Measurements from ENCODE around the gene EDIL3. TPM values are rescaled to one million over a fixed set of nuclear protein-coding genes. Genes with fewer than 3 reads are reported as not detected.
"Not testable (repeated sequence)": the region's sequence is repeated elsewhere in the genome, so short reads cannot be mapped to it uniquely, and the experiment has no call there.

EDIL3 gene
- total and polyA plus RNA-seq, 4 donors, result 8.3 to 66.0 (median 11.0) TPM

DNA sequence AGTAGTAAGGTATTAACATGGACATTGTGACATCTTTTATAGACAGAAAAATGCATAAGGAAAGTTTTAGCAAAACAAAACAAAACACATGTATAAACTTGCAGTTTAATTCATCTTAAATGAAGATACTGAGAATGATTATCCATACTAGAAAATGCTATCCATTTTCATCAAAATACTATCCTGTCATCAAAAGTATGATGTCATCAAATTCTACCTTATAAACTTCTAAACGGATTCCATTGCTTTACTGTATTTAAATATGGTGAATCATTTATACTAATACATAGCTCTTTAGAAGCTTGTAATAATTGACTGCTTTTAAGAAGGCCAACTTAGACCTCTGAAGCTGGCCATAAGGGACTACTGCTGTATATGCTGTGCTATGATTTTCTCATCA is 221.0 kb downstream of the EDIL3 start:
- H3K4me1 ChIP-seq (ENCODE audit: control insufficient read depth in 5 of 5, insufficient read depth in 5 of 5, low read length in 5 of 5), result no peaks in the 10 kb centered on the region
- H3K9me3 ChIP-seq (ENCODE audit: control insufficient read depth in 4 of 4, insufficient read depth in 3 of 4, low read length in 3 of 4), result no peaks in the 10 kb centered on the region
- H3K27ac ChIP-seq (ENCODE audit: low read depth in 1 of 2, low read length in 1 of 2), result no peak overlapping the region
- DNase-seq (no peak), ATAC-seq (ENCODE audit: insufficient read depth, low FRiP score) (no peak)
- H3K27me3 ChIP-seq (ENCODE audit: control insufficient read depth in 3 of 3, insufficient read depth in 3 of 3, low read length in 2 of 3), result no peaks in the 10 kb centered on the region
- 90 to 93% methylated on average over 1 of the region's 1 CpG for WGBS, 2 donors
- no peak overlapping the region for H3K4me3 ChIP-seq
- H3K36me3 ChIP-seq (ENCODE audit: control insufficient read depth in 4 of 4, insufficient read depth in 4 of 4, low read length in 4 of 4), result no peaks in the 10 kb centered on the region
- TF ChIP-seq, protein P1, sequence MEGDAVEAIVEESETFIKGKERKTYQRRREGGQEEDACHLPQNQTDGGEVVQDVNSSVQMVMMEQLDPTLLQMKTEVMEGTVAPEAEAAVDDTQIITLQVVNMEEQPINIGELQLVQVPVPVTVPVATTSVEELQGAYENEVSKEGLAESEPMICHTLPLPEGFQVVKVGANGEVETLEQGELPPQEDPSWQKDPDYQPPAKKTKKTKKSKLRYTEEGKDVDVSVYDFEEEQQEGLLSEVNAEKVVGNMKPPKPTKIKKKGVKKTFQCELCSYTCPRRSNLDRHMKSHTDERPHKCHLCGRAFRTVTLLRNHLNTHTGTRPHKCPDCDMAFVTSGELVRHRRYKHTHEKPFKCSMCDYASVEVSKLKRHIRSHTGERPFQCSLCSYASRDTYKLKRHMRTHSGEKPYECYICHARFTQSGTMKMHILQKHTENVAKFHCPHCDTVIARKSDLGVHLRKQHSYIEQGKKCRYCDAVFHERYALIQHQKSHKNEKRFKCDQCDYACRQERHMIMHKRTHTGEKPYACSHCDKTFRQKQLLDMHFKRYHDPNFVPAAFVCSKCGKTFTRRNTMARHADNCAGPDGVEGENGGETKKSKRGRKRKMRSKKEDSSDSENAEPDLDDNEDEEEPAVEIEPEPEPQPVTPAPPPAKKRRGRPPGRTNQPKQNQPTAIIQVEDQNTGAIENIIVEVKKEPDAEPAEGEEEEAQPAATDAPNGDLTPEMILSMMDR (IDR thresholded peaks at IDR 0.05; ENCODE audit: control extremely low read depth, extremely low read depth), result no peak
- H3K9ac ChIP-seq (ENCODE audit: insufficient read depth in 1 of 2, low read length in 2 of 2), result no peak overlapping the region

DNA sequence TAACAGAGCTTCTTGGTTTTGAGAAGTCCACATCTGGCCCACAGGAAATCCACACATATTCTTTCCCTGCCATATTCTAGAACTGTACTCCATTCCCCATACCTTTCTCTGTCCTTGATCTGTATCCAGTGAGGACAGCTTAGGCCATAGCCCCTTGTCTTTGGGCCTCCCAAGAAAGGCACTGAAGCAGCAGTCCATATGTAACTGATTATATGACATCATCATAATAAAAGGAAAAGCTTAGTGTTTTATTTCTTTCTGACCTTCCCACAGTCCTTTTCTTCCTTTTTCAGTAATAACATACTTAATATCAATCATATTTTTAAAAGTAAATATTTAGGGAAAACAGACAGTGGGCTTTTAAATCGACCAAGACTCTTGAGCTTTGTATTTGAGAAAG is 222.0 kb downstream of the EDIL3 start:
- H3K4me3 ChIP-seq, result no peak overlapping the region
- H3K27ac ChIP-seq (ENCODE audit: low read depth in 1 of 2, low read length in 1 of 2), result no peak overlapping the region
- no peak overlapping the region for H3K9ac ChIP-seq (ENCODE audit: insufficient read depth in 1 of 2, low read length in 2 of 2)
- TF ChIP-seq, protein P1 (IDR thresholded peaks at IDR 0.05; ENCODE audit: control extremely low read depth, extremely low read depth), result no peak
- 51 to 70% methylated on average over 1 of the region's 1 CpG for WGBS, 2 donors
- DNase-seq (no peak), ATAC-seq (ENCODE audit: insufficient read depth, low FRiP score) (no peak)
- H3K27me3 ChIP-seq (ENCODE audit: control insufficient read depth in 3 of 3, insufficient read depth in 3 of 3, low read length in 2 of 3), result no peaks in the 10 kb centered on the region
- no peaks in the 10 kb centered on the region for H3K9me3 ChIP-seq (ENCODE audit: control insufficient read depth in 4 of 4, insufficient read depth in 3 of 4, low read length in 3 of 4)
- H3K4me1 ChIP-seq (ENCODE audit: control insufficient read depth in 5 of 5, insufficient read depth in 5 of 5, low read length in 5 of 5), result no peaks in the 10 kb centered on the region
- no peaks in the 10 kb centered on the region for H3K36me3 ChIP-seq (ENCODE audit: control insufficient read depth in 4 of 4, insufficient read depth in 4 of 4, low read length in 4 of 4)

DNA sequence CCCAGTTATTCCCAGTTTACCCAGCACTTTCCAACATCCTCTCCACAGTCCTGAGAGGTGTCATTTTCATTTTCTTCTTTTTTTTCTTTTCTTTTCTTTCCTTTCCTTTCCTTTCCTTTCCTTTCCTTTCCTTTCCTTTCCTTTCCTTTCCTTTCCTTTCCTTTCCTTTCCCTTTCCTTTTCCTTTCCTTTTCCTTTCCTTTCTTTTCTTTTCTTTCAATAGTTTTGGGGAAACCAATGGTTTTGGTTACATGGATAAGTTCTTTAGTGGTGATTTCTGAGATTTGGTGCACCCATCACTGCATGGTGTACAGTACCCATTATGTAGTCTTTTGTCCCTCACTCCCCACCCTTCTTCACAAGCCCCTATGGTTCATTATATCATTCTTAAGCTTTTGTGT is 224.0 kb downstream of the EDIL3 start:
- not testable (repeated sequence) for H3K27ac ChIP-seq (ENCODE audit: low read depth in 1 of 2, low read length in 1 of 2); H3K36me3 ChIP-seq (ENCODE audit: control insufficient read depth in 4 of 4, insufficient read depth in 4 of 4, low read length in 4 of 4); H3K4me3 ChIP-seq; ATAC-seq (ENCODE audit: insufficient read depth, low FRiP score); DNase-seq; H3K9me3 ChIP-seq (ENCODE audit: control insufficient read depth in 4 of 4, insufficient read depth in 3 of 4, low read length in 3 of 4); H3K4me1 ChIP-seq (ENCODE audit: control insufficient read depth in 5 of 5, insufficient read depth in 5 of 5, low read length in 5 of 5); H3K9ac ChIP-seq (ENCODE audit: insufficient read depth in 1 of 2, low read length in 2 of 2); H3K27me3 ChIP-seq (ENCODE audit: control insufficient read depth in 3 of 3, insufficient read depth in 3 of 3, low read length in 2 of 3)

DNA sequence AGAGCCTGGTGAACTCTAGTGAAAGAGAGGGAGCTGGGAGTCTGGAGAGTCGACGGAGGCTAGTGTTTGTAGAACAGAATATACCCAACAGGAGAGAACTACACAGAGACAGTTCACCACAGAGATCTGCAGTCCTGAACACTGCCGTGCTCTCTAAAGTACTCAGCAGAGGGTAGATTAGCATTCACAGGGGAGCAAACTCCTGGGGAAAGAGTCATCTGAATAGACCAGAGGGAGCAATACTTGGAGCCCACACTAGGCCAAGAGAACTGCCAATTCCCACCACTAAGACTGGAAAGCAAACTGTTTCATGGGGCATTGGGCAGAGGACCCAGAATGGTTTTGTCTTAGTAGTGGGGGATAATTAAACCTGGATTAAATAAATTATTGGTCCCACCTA is 235.6 kb downstream of the EDIL3 start:
- TF ChIP-seq, protein P1 (IDR thresholded peaks at IDR 0.05; ENCODE audit: control extremely low read depth, extremely low read depth), result no peak

More for the DNA sequence above, 235.6 kb downstream of the EDIL3 start:
- DNase-seq (no peak), ATAC-seq (ENCODE audit: insufficient read depth, low FRiP score) (no peak)
- no peaks in the 10 kb centered on the region for H3K36me3 ChIP-seq (ENCODE audit: control insufficient read depth in 4 of 4, insufficient read depth in 4 of 4, low read length in 4 of 4)
- no peak overlapping the region for H3K9ac ChIP-seq (ENCODE audit: insufficient read depth in 1 of 2, low read length in 2 of 2)
- no peak overlapping the region for H3K27ac ChIP-seq (ENCODE audit: low read depth in 1 of 2, low read length in 1 of 2)
- no peaks in the 10 kb centered on the region for H3K9me3 ChIP-seq (ENCODE audit: control insufficient read depth in 4 of 4, insufficient read depth in 3 of 4, low read length in 3 of 4)
- no peaks in the 10 kb centered on the region for H3K27me3 ChIP-seq (ENCODE audit: control insufficient read depth in 3 of 3, insufficient read depth in 3 of 3, low read length in 2 of 3)
- no peak overlapping the region for H3K4me3 ChIP-seq
- WGBS, 2 donors, result 94 to 96% methylated on average over 3 of the region's 3 CpGs
- H3K4me1 ChIP-seq (ENCODE audit: control insufficient read depth in 5 of 5, insufficient read depth in 5 of 5, low read length in 5 of 5), result no peaks in the 10 kb centered on the region

All from lung (tissue), 12 donors.